Measurements from ENCODE around the gene RBMS3.

- TF ChIP-seq POLR2AphosphoS5 (IDR thresholded peaks at IDR 0.05) (no peak), CTCF (IDR thresholded peaks at IDR 0.05) (no peak), POLR2A (IDR thresholded peaks at IDR 0.05) (no peak)
Observed at GRCh38 chr3:29512641-29513040, 231.8 kb downstream of the RBMS3 start.
